ENCODE results near the gene HES6. TPM values are rescaled to one million over a fixed set of nuclear protein-coding genes. Genes with fewer than 3 reads are reported as not detected.

HES6 gene
- total and polyA plus RNA-seq, 9 donors = 0.33 to 12.4 (median 2.0) TPM

DNA sequence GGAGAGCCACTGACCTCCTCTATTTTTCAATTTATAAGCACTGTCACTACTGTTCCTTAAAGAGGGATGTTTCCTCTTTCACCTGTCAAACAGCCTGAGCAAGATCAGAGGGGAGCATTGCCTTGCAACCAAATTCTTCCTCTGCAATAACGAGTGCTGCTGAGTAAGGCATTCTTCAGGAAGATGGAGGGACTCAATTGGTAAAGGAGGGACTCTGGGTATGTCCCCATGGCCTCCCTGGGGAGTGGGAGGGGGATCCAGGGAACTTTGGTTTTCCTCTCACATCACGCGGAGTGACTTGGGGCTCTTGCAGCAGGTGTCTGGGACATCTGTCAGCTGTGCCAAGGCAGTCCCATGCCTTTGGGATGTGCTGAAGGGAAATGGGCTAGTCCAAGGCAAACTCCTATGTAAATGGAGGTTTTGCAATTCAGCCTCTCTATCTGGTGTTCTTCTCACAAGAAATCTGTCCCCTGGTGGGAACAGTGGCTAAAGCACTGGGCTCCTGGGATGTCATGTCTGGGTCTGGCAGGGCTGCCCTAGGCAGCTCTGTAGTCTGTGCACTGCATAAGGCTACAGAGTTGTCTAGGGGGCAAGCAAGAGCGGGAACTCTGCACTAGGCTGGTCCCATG lies 14.4 kb upstream of the HES6 start:
- no peaks in the 10 kb centered on the region for H3K27me3 ChIP-seq

GRCh38 chr2:238252766-238253630 lies 13.2 kb upstream of the HES6 start:
- H3K36me3 ChIP-seq = no peaks in the 10 kb centered on the region
- no peak overlapping the region for H3K27ac ChIP-seq
- H3K4me1 ChIP-seq (ENCODE audit: insufficient read depth) = no peaks in the 10 kb centered on the region
- 93 to 94% (median 93%) methylated on average over 35 of the region's 35 CpGs for WGBS, 3 donors
- no peak for DNase-seq
- intact Hi-C loops (cut with DNase I) = no loop called here
- no peaks in the 10 kb centered on the region for H3K9me3 ChIP-seq
- no peaks in the 10 kb centered on the region for H3K27me3 ChIP-seq
- TF ChIP-seq, protein P1, sequence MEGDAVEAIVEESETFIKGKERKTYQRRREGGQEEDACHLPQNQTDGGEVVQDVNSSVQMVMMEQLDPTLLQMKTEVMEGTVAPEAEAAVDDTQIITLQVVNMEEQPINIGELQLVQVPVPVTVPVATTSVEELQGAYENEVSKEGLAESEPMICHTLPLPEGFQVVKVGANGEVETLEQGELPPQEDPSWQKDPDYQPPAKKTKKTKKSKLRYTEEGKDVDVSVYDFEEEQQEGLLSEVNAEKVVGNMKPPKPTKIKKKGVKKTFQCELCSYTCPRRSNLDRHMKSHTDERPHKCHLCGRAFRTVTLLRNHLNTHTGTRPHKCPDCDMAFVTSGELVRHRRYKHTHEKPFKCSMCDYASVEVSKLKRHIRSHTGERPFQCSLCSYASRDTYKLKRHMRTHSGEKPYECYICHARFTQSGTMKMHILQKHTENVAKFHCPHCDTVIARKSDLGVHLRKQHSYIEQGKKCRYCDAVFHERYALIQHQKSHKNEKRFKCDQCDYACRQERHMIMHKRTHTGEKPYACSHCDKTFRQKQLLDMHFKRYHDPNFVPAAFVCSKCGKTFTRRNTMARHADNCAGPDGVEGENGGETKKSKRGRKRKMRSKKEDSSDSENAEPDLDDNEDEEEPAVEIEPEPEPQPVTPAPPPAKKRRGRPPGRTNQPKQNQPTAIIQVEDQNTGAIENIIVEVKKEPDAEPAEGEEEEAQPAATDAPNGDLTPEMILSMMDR (IDR thresholded peaks at IDR 0.05) = no peak
- no peak for TF ChIP-seq EP300 (IDR thresholded peaks at IDR 0.05)
- no peak for TF ChIP-seq POLR2A (IDR thresholded peaks at IDR 0.05)
- no peak overlapping the region for H3K4me3 ChIP-seq

More for the DNA sequence above, 14.4 kb upstream of the HES6 start:
- intact Hi-C loops (cut with DNase I) = no loop called here
- H3K27ac ChIP-seq = no peak overlapping the region
- DNase-seq = no peak
- TF ChIP-seq EP300 (IDR thresholded peaks at IDR 0.05) = no peak
- no peak for TF ChIP-seq POLR2A (IDR thresholded peaks at IDR 0.05)
- TF ChIP-seq, protein P1 (IDR thresholded peaks at IDR 0.05) = no peak
- no peak overlapping the region for H3K4me3 ChIP-seq
- WGBS, 3 donors = 71 to 80% (median 74%) methylated on average over 4 of the region's 4 CpGs
- H3K36me3 ChIP-seq = no peaks in the 10 kb centered on the region
- H3K9me3 ChIP-seq = no peaks in the 10 kb centered on the region
- H3K4me1 ChIP-seq (ENCODE audit: insufficient read depth) = no peaks in the 10 kb centered on the region

- Histone ChIP-seq H3K9me3 (no peaks in the 10 kb centered on the region), H3K27me3 (no peaks in the 10 kb centered on the region), H3K4me1 (ENCODE audit: insufficient read depth) (no peaks in the 10 kb centered on the region), H3K27ac (no peak overlapping the region), H3K4me3 (no peak overlapping the region), H3K36me3 (no peaks in the 10 kb centered on the region)
- WGBS, 3 donors = 83 to 89% (median 83%) methylated on average over 10 to 11 of the region's 11 CpGs
- intact Hi-C loops (cut with DNase I) = no loop called here
- DNase-seq = no peak
- TF ChIP-seq, protein P1 (IDR thresholded peaks at IDR 0.05) = no peak
- TF ChIP-seq EP300 (IDR thresholded peaks at IDR 0.05) = no peak
- no peak for TF ChIP-seq POLR2A (IDR thresholded peaks at IDR 0.05)
Measured at GRCh38 chr2:238251986-238252385, 12.1 kb upstream of the HES6 start.

GRCh38 chr2:238251331-238251730 lies 11.5 kb upstream of the HES6 start:
- intact Hi-C loops (cut with DNase I) = no loop called here
- DNase-seq = no peak
- TF ChIP-seq EP300 (IDR thresholded peaks at IDR 0.05) = no peak
- no peaks in the 10 kb centered on the region for H3K27me3 ChIP-seq
- H3K4me1 ChIP-seq (ENCODE audit: insufficient read depth) = no peaks in the 10 kb centered on the region
- no peak overlapping the region for H3K27ac ChIP-seq
- H3K4me3 ChIP-seq = no peak overlapping the region
- no peaks in the 10 kb centered on the region for H3K36me3 ChIP-seq
- 94 to 97% (median 95%) methylated on average over 11 to 12 of the region's 12 CpGs for WGBS, 3 donors
- no peaks in the 10 kb centered on the region for H3K9me3 ChIP-seq

- H3K27ac ChIP-seq = no peak overlapping the region
- H3K27me3 ChIP-seq = no peaks in the 10 kb centered on the region
- WGBS, 3 donors = 82 to 92% (median 90%) methylated on average over 7 of the region's 7 CpGs
- no peak overlapping the region for H3K4me3 ChIP-seq
- H3K9me3 ChIP-seq = no peaks in the 10 kb centered on the region
- intact Hi-C loops (cut with DNase I) = no loop called here
- TF ChIP-seq, protein P1 (IDR thresholded peaks at IDR 0.05) = no peak
- TF ChIP-seq POLR2A (IDR thresholded peaks at IDR 0.05) (no peak), EP300 (IDR thresholded peaks at IDR 0.05) (no peak)
- no peaks in the 10 kb centered on the region for H3K36me3 ChIP-seq
- H3K4me1 ChIP-seq (ENCODE audit: insufficient read depth) = no peaks in the 10 kb centered on the region
- no peak for DNase-seq
Measured at GRCh38 chr2:238250896-238251295, 11.1 kb upstream of the HES6 start.
